GM19193 (cell line): Measurements from ENCODE around the gene LIAS.

Source experiments
- POLR2A ChIP-seq: IDR thresholded peaks from 4 replicates; pipeline ENCODE4 v1.6.1; 2011; ENCODE audit not compliant: insufficient read depth, insufficient read length; ENCODE audit errors: extremely low read depth

The LIAS gene

DNA sequence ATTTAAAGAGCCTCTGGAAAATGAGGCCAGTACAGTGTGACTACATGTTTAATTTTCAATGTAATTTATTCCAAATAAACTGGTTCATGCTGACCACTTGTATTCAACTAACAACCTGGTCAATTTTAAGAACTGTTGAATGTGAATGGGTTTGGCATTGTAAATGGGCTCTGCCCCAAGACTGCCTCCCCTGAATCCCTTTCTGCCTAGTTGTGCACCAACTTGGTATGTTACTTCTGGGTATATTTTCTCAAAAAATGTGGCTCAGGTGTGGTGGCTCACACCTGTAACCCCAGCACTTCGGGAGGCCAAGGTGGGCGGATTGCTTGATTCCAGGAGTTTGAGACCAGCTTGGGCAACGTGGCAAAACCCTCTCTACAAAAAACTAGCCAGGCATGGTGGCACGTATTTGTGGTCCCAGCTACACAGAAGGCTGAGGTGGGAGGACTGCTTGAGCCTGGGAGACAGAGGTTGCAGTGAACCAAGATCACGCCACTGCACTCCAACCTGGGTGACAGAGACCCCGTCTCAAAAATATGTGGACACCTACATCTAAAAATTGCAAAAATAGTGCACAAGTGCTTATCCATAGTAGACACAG is 7.3 kb upstream of the LIAS start:
- TF ChIP-seq POLR2A, result peak; percentile 33

DNA sequence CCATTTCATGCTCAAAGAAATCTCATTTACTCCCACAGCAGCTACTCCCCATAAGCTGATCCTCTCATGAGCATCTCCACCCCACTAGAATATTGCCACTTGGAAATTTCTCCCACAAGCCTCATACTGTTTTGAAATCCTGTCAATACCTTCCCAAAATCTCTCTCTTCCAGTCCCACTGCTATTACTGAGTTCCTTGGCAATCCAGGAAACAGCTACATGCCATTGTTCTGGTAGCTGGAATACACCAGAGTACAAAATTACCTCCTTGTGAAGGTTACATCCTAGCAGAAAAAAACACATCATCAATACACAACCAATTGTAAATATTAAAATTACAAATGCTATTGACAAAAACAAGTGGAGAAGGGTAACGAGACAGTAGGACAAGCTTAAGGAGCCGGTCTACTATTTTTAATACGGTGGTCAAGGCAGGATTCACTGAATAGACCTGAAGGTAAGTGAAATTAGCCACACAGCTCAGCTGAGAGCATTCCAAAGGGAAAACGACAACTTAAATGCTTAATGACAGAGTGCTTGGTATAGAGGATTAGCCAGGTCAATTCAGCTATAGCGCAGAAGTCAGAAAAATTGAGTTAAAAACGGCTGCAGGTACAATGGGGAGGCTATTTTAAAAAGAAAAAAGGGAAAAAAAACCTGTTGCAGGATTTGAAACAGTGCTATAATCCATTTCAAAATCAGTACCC is 6.5 kb upstream of the LIAS start:
- TF ChIP-seq POLR2A, result peak; percentile 23

DNA sequence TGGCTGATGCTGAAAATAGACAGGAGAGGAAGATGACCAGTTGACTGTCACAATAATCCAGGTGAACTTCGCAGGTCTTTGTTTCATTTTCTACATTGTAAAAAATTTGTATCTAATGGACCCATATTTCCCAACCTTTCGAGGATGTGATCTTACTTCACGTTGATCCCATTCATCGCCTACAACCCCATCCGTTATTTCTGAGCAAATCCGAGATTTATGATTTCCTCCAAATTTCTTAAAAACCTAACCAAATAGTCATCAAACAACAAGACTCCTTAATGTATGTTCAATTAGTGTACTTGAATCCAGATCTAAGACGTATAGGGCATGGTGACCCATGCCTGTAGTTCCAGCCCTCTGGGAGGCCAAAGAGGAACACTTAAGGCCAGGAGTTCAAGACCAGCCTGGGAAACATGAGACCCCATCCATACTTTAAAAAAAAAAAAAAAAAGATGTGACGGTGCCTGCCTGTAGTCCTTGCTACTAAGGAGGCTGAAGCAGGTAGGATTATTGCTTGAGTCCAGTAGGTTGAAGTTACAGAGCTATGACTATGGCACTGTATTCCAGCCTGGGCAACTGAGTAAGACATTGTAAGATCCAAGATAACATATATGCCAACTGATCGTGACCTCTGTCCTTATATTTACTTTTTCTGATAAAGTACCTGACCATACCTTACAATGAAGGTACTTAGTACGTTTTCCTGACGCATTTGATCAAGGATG is 5.8 kb upstream of the LIAS start:
- TF ChIP-seq POLR2A, result peak; percentile 8

DNA sequence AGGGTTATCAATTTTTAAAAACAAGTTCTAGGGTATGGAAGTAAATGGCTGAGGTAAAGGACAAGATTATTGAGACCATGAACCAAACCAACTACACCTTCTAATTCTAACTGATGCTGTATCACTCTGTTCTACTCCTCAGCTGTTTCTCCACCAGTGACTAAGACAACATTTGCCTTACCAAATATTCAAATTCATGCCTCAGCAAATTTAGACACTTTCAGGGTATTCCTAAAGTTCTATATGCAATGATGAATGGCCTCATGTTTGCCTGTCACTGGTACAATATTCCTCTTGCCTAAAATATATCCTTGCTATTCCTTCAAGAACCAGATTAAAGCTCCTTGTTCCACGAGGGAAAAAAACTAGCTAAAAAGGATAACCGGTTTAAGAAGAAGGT is 5.1 kb upstream of the LIAS start:
- no peak for TF ChIP-seq POLR2A

DNA sequence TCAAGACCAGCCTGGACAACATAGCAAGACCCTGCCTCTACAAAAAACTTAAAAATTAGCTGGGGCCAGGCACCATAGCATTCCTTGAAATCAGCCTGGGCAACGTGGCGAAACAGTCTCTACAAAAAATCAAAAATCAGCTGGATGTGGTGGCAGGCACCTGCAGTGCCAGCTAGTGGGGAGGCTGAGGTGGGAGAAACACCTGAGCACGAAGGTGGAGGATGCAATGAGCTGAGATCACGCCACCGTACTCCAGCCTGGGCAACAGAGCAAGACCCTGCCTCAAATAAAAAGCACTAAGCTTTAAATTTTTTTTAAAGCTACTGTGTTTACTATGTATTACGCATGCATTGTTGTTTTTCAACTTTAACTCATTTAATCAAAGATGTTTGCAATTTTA is 3.4 kb upstream of the LIAS start:
- TF ChIP-seq POLR2A, result no peak

DNA sequence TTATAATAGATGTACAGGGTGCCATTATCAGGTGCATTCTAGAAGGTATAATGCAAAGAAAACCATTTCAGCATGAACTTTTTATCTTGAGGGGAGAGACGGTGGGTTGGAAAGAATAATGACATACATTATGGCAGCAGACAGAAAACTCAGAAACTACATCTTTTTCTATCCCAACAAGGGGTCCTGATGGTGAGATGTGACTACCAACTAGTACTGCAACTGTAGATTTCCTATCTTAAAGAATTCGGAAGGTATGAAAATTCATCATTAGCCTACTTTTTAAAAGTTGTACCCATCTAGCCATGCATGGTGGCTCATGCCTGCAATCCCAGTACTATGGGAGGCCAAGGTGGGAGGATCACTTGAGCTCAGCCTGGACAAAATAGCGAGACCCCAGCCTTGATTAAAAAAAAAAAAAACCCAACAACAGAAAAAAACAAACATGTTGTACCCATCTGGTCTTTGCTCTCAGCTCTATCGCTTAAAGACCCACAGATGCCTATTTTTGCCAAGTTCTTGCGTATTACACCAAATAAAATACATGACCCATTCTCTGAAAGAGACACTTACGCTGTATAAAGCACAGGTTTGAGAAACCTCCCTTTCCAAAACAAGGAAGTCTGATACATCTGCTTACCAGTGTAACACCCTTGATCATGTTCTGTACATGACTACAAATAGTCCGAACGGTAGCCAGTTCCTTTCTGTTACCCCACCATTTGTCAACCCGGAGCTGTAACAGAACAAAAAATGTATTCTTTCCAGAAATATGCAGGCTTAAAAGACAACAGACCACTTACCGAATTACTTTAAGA is 1.7 kb upstream of the LIAS start:
- no peak for TF ChIP-seq POLR2A

DNA sequence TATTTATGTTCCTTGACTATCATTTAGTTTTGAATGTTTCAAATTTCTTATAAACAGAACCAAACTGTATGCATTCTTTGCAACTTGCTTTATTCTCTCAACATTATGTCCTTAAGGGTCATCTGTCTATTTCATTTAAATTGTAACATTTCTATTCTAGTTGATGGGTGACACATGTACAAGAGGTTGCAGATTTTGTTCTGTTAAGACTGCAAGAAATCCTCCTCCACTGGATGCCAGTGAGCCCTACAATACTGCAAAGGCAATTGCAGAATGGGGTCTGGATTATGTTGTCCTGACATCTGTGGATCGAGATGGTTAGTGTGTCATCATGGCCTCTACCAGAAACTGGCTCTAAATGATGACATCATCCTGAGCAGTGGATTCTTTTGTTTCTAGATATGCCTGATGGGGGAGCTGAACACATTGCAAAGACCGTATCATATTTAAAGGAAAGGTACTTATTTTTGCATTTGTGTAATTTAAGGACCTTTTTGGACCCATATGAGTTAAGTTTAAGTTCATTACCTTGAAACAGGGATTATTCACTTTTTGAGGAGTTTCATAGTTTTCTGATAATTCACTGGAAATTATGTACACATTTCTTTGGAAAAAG is 6.1 kb downstream of the LIAS start:
- no peak for TF ChIP-seq POLR2A

DNA sequence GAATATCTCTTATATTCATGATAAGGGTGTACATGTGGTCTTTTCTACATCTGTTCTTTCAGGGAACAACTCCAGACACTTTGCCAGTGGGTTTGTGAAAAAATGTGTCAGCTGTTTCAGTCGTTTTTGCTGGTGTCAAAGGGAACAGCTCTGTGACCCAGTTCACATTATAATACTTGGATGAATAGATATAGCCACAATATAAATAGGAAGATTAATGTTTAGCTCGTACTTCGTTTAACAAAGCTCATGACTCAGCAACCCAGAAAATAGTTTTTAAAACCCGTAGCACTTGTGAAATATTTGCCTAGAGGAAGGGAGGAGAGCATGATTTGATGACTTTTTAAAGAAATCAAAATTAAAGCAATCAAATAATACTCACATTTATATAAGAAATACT is 7.9 kb downstream of the LIAS start:
- no peak for TF ChIP-seq POLR2A

DNA sequence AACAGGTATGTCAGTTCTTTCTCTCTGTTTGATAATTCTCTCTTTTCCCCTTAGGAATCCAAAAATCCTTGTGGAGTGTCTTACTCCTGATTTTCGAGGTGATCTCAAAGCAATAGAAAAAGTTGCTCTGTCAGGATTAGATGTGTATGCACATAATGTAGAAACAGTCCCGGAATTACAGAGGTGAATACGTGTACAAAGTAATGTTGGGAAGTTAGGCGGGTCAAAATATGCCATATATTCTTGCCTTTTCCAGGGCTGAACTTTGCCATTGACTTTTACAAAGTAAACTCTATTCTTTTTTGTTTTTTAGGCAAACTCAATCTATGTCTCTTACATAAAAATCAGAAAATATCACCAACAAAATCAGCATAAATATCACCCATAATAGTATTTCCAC is 8.6 kb downstream of the LIAS start:
- TF ChIP-seq POLR2A, result no peak

DNA sequence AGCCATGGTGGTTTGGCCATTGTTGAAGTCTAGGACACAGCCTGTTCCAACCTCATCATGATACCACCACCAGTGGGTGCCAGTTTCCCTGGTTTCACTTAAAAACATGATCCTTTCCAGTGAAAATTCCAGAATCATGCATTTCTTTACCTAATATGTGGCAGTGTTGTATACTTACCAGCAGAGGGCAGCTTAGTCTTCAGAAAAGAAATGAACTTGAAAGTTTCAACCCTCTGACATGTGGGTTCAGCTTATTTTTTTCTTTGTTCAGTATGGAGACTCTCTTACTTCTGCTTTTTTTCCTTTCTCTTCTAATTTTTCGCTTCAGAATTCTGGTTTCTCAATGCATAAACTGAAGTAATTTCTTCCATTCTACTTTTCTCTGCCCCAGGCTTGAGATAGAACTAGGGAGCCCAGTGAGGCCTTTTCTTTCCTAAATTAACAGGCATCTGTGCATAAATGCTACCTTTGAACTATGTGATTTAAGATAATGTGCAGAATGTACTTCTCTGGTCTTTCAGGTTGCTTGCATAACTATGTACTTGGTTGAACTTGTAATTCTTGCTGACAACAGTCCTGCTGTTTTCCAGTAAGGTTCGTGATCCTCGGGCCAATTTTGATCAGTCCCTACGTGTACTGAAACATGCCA is 10.7 kb downstream of the LIAS start:
- no peak for TF ChIP-seq POLR2A

DNA sequence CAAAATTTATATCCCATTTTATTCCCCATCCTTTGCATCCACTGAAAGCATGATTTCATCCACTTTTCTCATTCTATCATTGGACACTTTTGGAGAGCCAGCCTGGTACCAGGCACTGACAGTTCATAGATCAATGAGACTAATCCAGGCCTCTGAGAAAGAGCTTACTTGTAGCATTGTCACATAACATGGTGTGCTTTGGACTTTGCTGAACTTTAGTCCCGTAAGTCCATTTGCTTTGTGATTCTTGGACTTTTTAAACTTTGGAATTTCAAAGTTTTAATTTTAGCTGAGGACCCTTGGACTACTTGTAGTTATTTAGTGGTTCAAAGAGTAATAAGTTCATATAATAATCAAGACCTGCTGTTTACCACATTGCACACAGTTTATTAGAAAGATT is 11.5 kb downstream of the LIAS start:
- no peak for TF ChIP-seq POLR2A

DNA sequence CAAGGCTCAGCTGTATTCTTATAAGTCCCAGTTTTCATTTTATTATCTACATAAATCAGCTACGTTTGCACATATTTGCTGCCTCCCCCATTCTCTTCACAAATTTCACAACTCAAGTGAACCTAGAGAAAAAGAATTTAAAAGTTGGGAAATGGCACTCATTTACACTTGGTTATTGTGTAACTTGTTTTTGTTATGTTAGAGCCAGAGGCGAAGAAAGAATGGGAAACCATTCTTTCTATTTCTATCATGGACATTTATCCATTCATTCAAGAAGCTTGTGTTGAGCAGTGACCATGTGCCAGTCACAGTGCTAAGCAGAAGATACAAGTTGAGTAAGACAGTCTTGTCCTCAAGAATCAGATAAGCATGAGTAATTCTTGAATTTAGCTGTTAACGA is 13.5 kb downstream of the LIAS start:
- TF ChIP-seq POLR2A, result no peak

DNA sequence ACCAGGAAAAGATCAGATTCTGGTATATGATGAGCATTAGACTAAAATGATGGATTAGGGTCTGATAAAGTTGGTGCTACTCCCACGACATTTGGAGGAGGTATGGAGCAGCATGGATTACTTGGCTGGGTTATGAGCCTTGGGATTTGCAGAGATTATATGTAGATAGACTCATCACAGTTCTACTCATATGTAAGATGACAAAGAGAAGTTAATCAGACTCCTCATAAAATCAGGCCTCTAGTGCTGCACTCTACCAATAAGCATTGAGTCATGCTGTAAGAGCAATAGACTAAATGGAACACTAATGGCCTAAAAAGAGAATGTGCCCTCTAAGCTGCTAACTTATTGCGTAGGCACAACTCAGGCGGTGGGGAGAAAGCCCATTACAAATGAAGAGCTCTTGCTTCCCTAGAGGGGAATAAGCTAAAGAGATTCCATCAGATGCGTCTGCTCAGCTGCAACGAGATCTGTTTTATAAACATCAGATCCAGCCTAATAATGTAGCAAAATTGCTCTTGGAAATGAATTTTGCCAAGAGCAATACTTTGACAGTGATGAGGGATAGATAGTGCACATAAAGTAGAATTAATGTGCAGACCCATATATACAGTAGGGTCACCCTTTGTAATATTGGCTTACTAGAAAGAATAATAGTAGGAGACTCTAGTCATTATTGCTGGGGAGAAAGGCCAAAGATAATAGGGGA is 17.5 kb downstream of the LIAS start:
- no peak for TF ChIP-seq POLR2A

DNA sequence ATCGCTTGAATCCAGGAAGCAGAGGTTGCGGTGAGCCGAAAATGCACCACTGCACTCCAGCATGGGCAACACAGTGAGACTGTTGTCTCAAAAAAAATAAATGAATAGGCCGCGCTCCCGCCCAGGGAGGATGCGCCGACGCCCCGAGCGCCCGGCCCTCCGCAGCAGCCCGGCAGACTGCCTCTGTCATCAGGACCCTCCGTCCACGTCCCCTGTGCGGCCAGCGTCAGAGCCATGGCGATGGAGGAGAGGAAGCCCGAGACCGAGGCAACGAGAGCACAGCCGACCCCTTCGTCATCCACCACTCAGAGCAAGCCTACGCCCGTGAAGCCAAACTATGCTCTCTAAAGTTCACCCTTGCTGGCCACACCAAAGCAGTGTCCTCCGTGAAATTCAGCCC is 21.4 kb downstream of the LIAS start:
- TF ChIP-seq POLR2A, result no peak
